T-cell (primary cell): Measurements from ENCODE around the gene SLC44A5. TPM values are rescaled to one million over a fixed set of nuclear protein-coding genes. Genes with fewer than 3 reads are reported as not detected.

Experiments
- ATAC-seq, 4 experiments: fragments of 200-7000 bp in 3 of 4; fragments of 150-1000 bp in 1 of 4; cut with Tn5 transposase; replicated peaks in 1 of 4; 1 replicate in 3 of 4; 2 replicates in 1 of 4; pipeline ENCODE4 v1.10.0; 2021; ENCODE audit warnings: moderate library complexity in 3 of 4, mild to moderate bottlenecking in 2 of 4, moderate number of reproducible peaks in 1 of 4
- CTCF ChIA-PET, 2 donors: fragments of 300-600 bp; sonication (Branson Sonifier 250); formaldehyde crosslinking; loops; one replicate each; lab custom pipeline; 2022; ENCODE audit warnings: antibody characterized with exemption in 2 of 2; lab: Charles Lee
- POLR2A ChIA-PET, 2 donors: fragments of 300-600 bp; sonication (Branson Sonifier 250); formaldehyde crosslinking; loops; one replicate each; lab custom pipeline; 2022; ENCODE audit warnings: antibody characterized with exemption in 2 of 2; lab: Charles Lee
- DNase-seq, 35 experiments: peaks; one replicate each; pipeline versions ENCODE4 v3.0.0 to v3.0.0-alpha.2; 2013 to 2023
- H3K27ac ChIP-seq: one replicate; pipeline ENCODE4 v1.5.1; 2013; ENCODE audit warnings: low read length
- H3K27me3 ChIP-seq, 2 experiments: replicated peaks in 1 of 2; 1 replicate in 1 of 2; 2 replicates in 1 of 2; pipeline versions ENCODE4 v1.6.1 to v1.7.0; 2013; ENCODE audit warnings: low read length in 1 of 2, mixed read lengths in 1 of 2; ENCODE audit not compliant: control insufficient read depth in 2 of 2, insufficient read depth in 2 of 2; ENCODE audit errors: extremely low read depth in 1 of 2
- H3K36me3 ChIP-seq, 2 donors: 1 replicate in 1 of 2; 2 replicates in 1 of 2; pipeline versions ENCODE4 v1.6.1 to v1.7.0; 2013; ENCODE audit warnings: low read length in 1 of 2; ENCODE audit not compliant: control insufficient read depth in 2 of 2, insufficient read depth in 1 of 2; ENCODE audit errors: extremely low read depth in 1 of 2
- H3K4me1 ChIP-seq, 2 experiments: 1 replicate in 1 of 2; 2 replicates in 1 of 2; pipeline versions ENCODE4 v1.6.1 to v1.7.0; 2013; ENCODE audit warnings: low read length in 2 of 2, mixed read lengths in 1 of 2; ENCODE audit not compliant: insufficient read depth in 2 of 2, control insufficient read depth in 1 of 2; ENCODE audit errors: extremely low read depth in 1 of 2
- H3K4me3 ChIP-seq, 2 donors: 1 replicate in 1 of 2; 2 replicates in 1 of 2; pipeline versions ENCODE4 v1.5.1 to v1.7.0; 2013; ENCODE audit warnings: mild to moderate bottlenecking in 2 of 2, low read length in 1 of 2, moderate library complexity in 1 of 2; ENCODE audit not compliant: control insufficient read depth in 1 of 2; ENCODE audit errors: extremely low read depth in 1 of 2
- H3K9me3 ChIP-seq: 2 replicates; pipeline ENCODE4 v1.7.0; 2013
- H3K27ac Mint-ChIP-seq, 2 donors: one replicate each; pipeline ENCODE4 v1.8.0; 2020 to 2021; ENCODE audit warnings: mild to moderate bottlenecking in 2 of 2, mixed read lengths in 2 of 2
- H3K27me3 Mint-ChIP-seq, 2 donors: one replicate each; pipeline ENCODE4 v1.8.0; 2021 to 2022; ENCODE audit warnings: mixed read lengths in 2 of 2
- H3K36me3 Mint-ChIP-seq: one replicate; pipeline ENCODE4 v1.8.0; 2021; ENCODE audit warnings: mixed read lengths
- H3K4me1 Mint-ChIP-seq, 3 donors: one replicate each; pipeline ENCODE4 v1.8.0; 2020 to 2022; ENCODE audit warnings: mixed read lengths in 3 of 3, mild to moderate bottlenecking in 1 of 3
- H3K4me3 Mint-ChIP-seq, 3 donors: one replicate each; pipeline ENCODE4 v1.8.0; 2020 to 2022; ENCODE audit warnings: mild to moderate bottlenecking in 3 of 3, mixed read lengths in 3 of 3, moderate library complexity in 3 of 3
- H3K9me3 Mint-ChIP-seq, 3 donors: one replicate each; pipeline ENCODE4 v1.8.0; 2020 to 2022; ENCODE audit warnings: mixed read lengths in 3 of 3
- WGBS: methylation state at CpG from one replicate; pipeline ENCODE4 v1.1.5; 2013; ENCODE audit warnings: missing lambda C conversion rate; ENCODE audit not compliant: insufficient coverage; 5-methylcytosine and 5-hydroxymethylcytosine counted together
- total RNA-seq, 35 experiments: library from RNA in 6 of 35; stranded (reverse) in 6 of 35; fragments of 120-200 nt in 1 of 35; gene quantifications; one replicate each; pipeline versions ENCODE4 v1.2.1 to v1.2.4 and lab custom pipeline; 2013 to 2026

Gene SLC44A5
- total RNA-seq, 5 donors from 2014 or later (not counting 1 experiment from before 2014, with no cell fraction given): 0.06 to 2.4 (median 0.84) TPM; not detected in 1

- DNase-seq (no peak), ATAC-seq (no peak)
- POLR2A ChIA-PET: no interaction called here
- no peak overlapping the region for H3K27ac ChIP-seq
- H3K9me3 ChIP-seq: no peaks in the 10 kb centered on the region
- H3K4me1 Mint-ChIP-seq: no peaks in the 10 kb centered on the region
- H3K9me3 Mint-ChIP-seq: peaks cover 0 to 4% (median 0%) of the 10 kb centered on the region in 3 donors
- H3K4me3 ChIP-seq: no peak overlapping the region
- no peak overlapping the region for H3K27ac Mint-ChIP-seq
- H3K27me3 ChIP-seq: no peaks in the 10 kb centered on the region
- CTCF ChIA-PET: interaction anchor here in 1 of 2 donors (0.7 kb wide), 1 partner anchor 12 kb away, joined by 4 read pairs; no protein-coding TSS in a partner anchor
- no CpG with 5 or more reads among the region's 1 CpG for WGBS
- peaks cover 0 to 4% of the 10 kb centered on the region in 2 donors for H3K27me3 Mint-ChIP-seq
- H3K36me3 Mint-ChIP-seq: no peaks in the 10 kb centered on the region
- no peak overlapping the region for H3K4me3 Mint-ChIP-seq
- no peaks in the 10 kb centered on the region for H3K36me3 ChIP-seq
- no peaks in the 10 kb centered on the region for H3K4me1 ChIP-seq
These were observed 399.3 kb downstream of the SLC44A5 start for GRCh38 chr1:75211648-75212047.

- Histone ChIP-seq H3K27ac (no peak overlapping the region), H3K27me3 (no peaks in the 10 kb centered on the region), H3K4me1 (no peaks in the 10 kb centered on the region), H3K9me3 (no peaks in the 10 kb centered on the region), H3K4me3 (no peak overlapping the region), H3K36me3 (no peaks in the 10 kb centered on the region)
- ATAC-seq: no peak
- peaks cover 0 to 9% of the 10 kb centered on the region in 2 donors for H3K27me3 Mint-ChIP-seq
- ChIA-PET POLR2A (no interaction called here), CTCF (interaction anchor here in 1 of 2 donors (0.6 kb wide), 1 partner anchor 9 kb away, joined by 3 read pairs; no protein-coding TSS in a partner anchor)
- H3K4me3 Mint-ChIP-seq: no peak overlapping the region
- no peak overlapping the region for H3K27ac Mint-ChIP-seq
- H3K36me3 Mint-ChIP-seq: no peaks in the 10 kb centered on the region
- H3K9me3 Mint-ChIP-seq: peaks cover 0 to 4% (median 0%) of the 10 kb centered on the region in 3 donors
- no peak for DNase-seq
- no peaks in the 10 kb centered on the region for H3K4me1 Mint-ChIP-seq
These were observed 402.1 kb downstream of the SLC44A5 start for GRCh38 chr1:75208862-75209261.

GRCh38 chr1:75203415-75204277, 407.3 kb downstream of the SLC44A5 start:
- ChIA-PET POLR2A (interaction anchor here in 1 of 2 donors (0.6 to 0.7 kb wide), 2 partner anchors 184 to 339 kb away, joined by 3 read pairs; no protein-coding TSS in a partner anchor), CTCF (interaction anchor here (0.9 to 1.2 kb wide), 2 partner anchors 432 to 436 kb away, joined by 4 to 5 read pairs; no protein-coding TSS in a partner anchor)
- no peaks in the 10 kb centered on the region for H3K27me3 ChIP-seq
- Mint-ChIP-seq H3K4me1 (no peaks in the 10 kb centered on the region), H3K27ac (no peak overlapping the region), H3K4me3 (no peak overlapping the region), H3K27me3 (peaks cover 0 to 6% of the 10 kb centered on the region in 2 donors), H3K9me3 (no peaks in the 10 kb centered on the region), H3K36me3 (no peaks in the 10 kb centered on the region)
- H3K4me1 ChIP-seq: no peaks in the 10 kb centered on the region
- H3K9me3 ChIP-seq: no peaks in the 10 kb centered on the region
- no peak overlapping the region for H3K4me3 ChIP-seq
- H3K36me3 ChIP-seq: no peaks in the 10 kb centered on the region
- peak in 1 of 35 experiments; percentile 2 for DNase-seq
- no peak overlapping the region for H3K27ac ChIP-seq
- 54% methylated on average over 2 of the region's 8 CpGs for WGBS
- ATAC-seq: no peak

GRCh38 chr1:75202751-75203150, 408.2 kb downstream of the SLC44A5 start:
- no peak for ATAC-seq
- Mint-ChIP-seq H3K4me3 (no peak overlapping the region), H3K27me3 (peaks cover 0 to 6% of the 10 kb centered on the region in 2 donors), H3K9me3 (no peaks in the 10 kb centered on the region), H3K4me1 (no peaks in the 10 kb centered on the region), H3K27ac (no peak overlapping the region), H3K36me3 (no peaks in the 10 kb centered on the region)
- WGBS: no CpG with 5 or more reads among the region's 4 CpGs
- CTCF ChIA-PET: interaction anchor here (0.9 to 1.2 kb wide), 2 partner anchors 431 to 435 kb away, joined by 4 to 5 read pairs; no protein-coding TSS in a partner anchor
- no peak overlapping the region for H3K27ac ChIP-seq
- H3K4me1 ChIP-seq: no peaks in the 10 kb centered on the region
- H3K4me3 ChIP-seq: no peak overlapping the region
- no peaks in the 10 kb centered on the region for H3K27me3 ChIP-seq
- no peaks in the 10 kb centered on the region for H3K9me3 ChIP-seq
- POLR2A ChIA-PET: no interaction called here
- DNase-seq: no peak
- H3K36me3 ChIP-seq: no peaks in the 10 kb centered on the region

GRCh38 chr1:75198761-75199160, 412.2 kb downstream of the SLC44A5 start:
- H3K9me3 Mint-ChIP-seq: no peaks in the 10 kb centered on the region
- H3K4me1 Mint-ChIP-seq: no peaks in the 10 kb centered on the region
- no peak overlapping the region for H3K4me3 ChIP-seq
- no peak for ATAC-seq
- WGBS: no CpG with 5 or more reads among the region's 1 CpG
- ChIA-PET POLR2A (no interaction called here), CTCF (no interaction called here)
- no peaks in the 10 kb centered on the region for H3K36me3 ChIP-seq
- H3K9me3 ChIP-seq: no peaks in the 10 kb centered on the region
- DNase-seq: no peak
- H3K36me3 Mint-ChIP-seq: no peaks in the 10 kb centered on the region
- no peaks in the 10 kb centered on the region for H3K4me1 ChIP-seq
- peaks cover 0 to 11% of the 10 kb centered on the region in 2 donors for H3K27me3 Mint-ChIP-seq
- no peak overlapping the region for H3K27ac ChIP-seq
- H3K27me3 ChIP-seq: no peaks in the 10 kb centered on the region
- H3K27ac Mint-ChIP-seq: no peak overlapping the region
- no peak overlapping the region for H3K4me3 Mint-ChIP-seq

GRCh38 chr1:75198163-75198562, 412.8 kb downstream of the SLC44A5 start:
- POLR2A ChIA-PET: no interaction called here
- no peaks in the 10 kb centered on the region for H3K27me3 ChIP-seq

More at GRCh38 chr1:75198163-75198562, 412.8 kb downstream of the SLC44A5 start:
- no peaks in the 10 kb centered on the region for H3K9me3 ChIP-seq
- CTCF ChIA-PET: no interaction called here
- H3K27ac Mint-ChIP-seq: no peak overlapping the region
- no peaks in the 10 kb centered on the region for H3K9me3 Mint-ChIP-seq
- no peaks in the 10 kb centered on the region for H3K36me3 ChIP-seq
- WGBS: 20% methylated on average over 1 of the region's 1 CpG
- no peak overlapping the region for H3K27ac ChIP-seq
- ATAC-seq (no peak), DNase-seq (no peak)
- H3K27me3 Mint-ChIP-seq: peaks cover 0 to 13% of the 10 kb centered on the region in 2 donors
- H3K4me1 ChIP-seq: no peaks in the 10 kb centered on the region
- H3K36me3 Mint-ChIP-seq: no peaks in the 10 kb centered on the region
- no peak overlapping the region for H3K4me3 Mint-ChIP-seq
- no peaks in the 10 kb centered on the region for H3K4me1 Mint-ChIP-seq
- no peak overlapping the region for H3K4me3 ChIP-seq
